GM13976 (cell line): ENCODE measurements around the gene TGFB1.
A peak's percentile ranks its signal among the peaks of the same experiment; 100 is the strongest.

Experiments
- DNase-seq: peaks from one replicate; pipeline ENCODE4 v3.0.0; 2012; ENCODE audit warnings: low spot score
- CTCF ChIP-seq: IDR thresholded peaks from 2 replicates; pipeline ENCODE4 v1.5.1; 2012; ENCODE audit warnings: borderline replicate concordance, mild to moderate bottlenecking; ENCODE audit not compliant: insufficient read depth; ENCODE audit errors: extremely low read depth, missing control alignments, control extremely low read depth
- in situ Hi-C: fragments of 300-500 bp; cut with MboI; formaldehyde crosslinking; loops from one replicate; pipeline ENCODE4 v1.12.0; 2022; ENCODE audit warnings: low sequenced_read_pairs, mixed read lengths, inconsistent platforms; ENCODE audit not compliant: unreplicated experiment

TGFB1 gene

DNA sequence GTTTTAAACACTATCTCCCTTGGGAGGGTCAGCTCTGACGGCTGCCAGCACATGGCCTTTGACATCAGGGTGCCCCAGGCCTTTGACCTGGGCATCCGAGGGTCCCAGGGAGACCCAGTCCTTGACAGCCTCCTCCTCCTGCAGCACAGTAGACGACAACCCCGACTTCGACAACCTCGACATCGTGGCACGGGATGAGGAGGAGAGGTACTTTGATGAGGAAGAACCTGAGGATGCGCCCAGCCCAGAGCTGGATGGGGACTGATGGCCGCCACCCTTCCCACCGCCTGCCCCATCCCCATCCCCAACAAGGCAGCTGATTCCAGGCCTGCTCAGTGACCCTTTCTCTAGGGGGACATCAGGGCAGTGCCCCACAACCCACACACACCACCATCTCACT lies 31.3 kb downstream of the TGFB1 start:
- in situ Hi-C loops, result no loop called here
- DNase-seq, result no peak
- TF ChIP-seq CTCF, result no peak

DNA sequence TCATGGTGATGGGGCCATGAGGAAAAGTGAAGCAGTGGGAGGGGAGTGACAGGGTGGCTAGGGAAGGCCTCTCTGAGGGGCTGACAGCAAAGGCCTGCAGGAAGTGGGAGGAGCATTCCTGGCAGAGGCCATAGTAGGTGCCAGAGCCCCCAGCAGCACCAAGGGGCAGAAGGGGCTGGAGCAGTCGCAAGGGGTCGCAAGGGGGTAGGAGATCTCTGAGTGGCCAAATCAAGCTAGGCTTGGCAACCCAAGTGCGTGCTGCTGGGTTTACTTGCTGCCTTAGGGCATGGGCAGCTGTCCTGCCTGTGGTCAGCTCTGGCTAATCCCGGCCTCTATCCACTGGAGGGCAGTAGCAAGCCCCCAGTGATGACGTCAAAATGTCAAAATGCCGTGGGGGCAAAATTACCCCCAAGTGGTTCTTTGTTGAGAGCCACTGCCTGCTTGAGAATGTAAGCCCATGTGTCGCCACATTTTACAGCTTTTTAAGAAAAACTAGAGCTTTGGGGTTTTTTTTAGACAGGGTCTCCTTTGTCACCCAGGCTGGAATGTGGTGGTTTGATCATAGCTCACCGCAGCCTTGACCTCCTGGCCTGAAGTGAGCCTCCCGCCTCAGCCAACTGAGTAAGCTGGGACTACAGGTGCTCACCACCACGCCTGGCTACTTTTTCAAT lies 32.0 kb downstream of the TGFB1 start:
- in situ Hi-C loops, result no loop called here
- peak; percentile 69 for DNase-seq
- TF ChIP-seq CTCF, result peak; percentile 34

GRCh38 chr19:41321204-41321599 lies 32.5 kb downstream of the TGFB1 start:
- in situ Hi-C loops, result no loop called here
- no peak for DNase-seq
- no peak for TF ChIP-seq CTCF

GRCh38 chr19:41320568-41320967 lies 33.2 kb downstream of the TGFB1 start:
- TF ChIP-seq CTCF, result no peak
- in situ Hi-C loops, result no loop called here
- no peak for DNase-seq

- in situ Hi-C loops, result no loop called here
- TF ChIP-seq CTCF, result no peak
- no peak for DNase-seq
These were observed 33.6 kb downstream of the TGFB1 start for GRCh38 chr19:41320185-41320518.

- in situ Hi-C loops, result no loop called here
- no peak for DNase-seq
- TF ChIP-seq CTCF, result no peak
These were observed 34.1 kb downstream of the TGFB1 start for GRCh38 chr19:41319500-41320184.
